MM.1S (cell line): Measurements from ENCODE around the gene MANSC1.

Source experiments
- CTCF ChIP-seq: fragments of 300-600 bp; sonication (generic); IDR thresholded peaks from 2 replicates; pipeline ENCODE4 v1.5.1; 2016; ENCODE audit warnings: antibody characterized with exemption, low read length, mixed read lengths
- EZH2 ChIP-seq: fragments of 300-600 bp; sonication (generic); optimal IDR thresholded peaks from 2 replicates; pipeline ENCODE3; 2017; ENCODE audit warnings: low read depth, mild to moderate bottlenecking, antibody characterized with exemption, low read length, mixed read lengths

- TF ChIP-seq CTCF (no peak), EZH2 (no peak)
Measured at GRCh38 chr12:12282761-12283425, 67.1 kb downstream of the MANSC1 start.
